Skeletal muscle tissue (tissue), 4 donors: ENCODE data around the gene ENAH. TPM values are rescaled to one million over a fixed set of nuclear protein-coding genes. Genes with fewer than 3 reads are reported as not detected.
"Not testable (repeated sequence)": the region's sequence is repeated elsewhere in the genome, so short reads cannot be mapped to it uniquely, and the experiment has no call there.

Experiments used
- H3K27ac ChIP-seq: one replicate; pipeline ENCODE4 v1.7.0; 2013; ENCODE audit warnings: mild to moderate bottlenecking, low read depth, low read length, inconsistent platforms
- H3K27me3 ChIP-seq, 3 donors: one replicate each; pipeline ENCODE4 v1.7.0; 2013; ENCODE audit warnings: low read length in 3 of 3; ENCODE audit not compliant: control insufficient read depth in 3 of 3, insufficient read depth in 3 of 3
- H3K36me3 ChIP-seq, 3 donors: one replicate each; pipeline ENCODE4 v1.7.0; 2013; ENCODE audit warnings: low read length in 3 of 3; ENCODE audit not compliant: control insufficient read depth in 3 of 3, insufficient read depth in 3 of 3
- H3K4me1 ChIP-seq, 3 donors: one replicate each; pipeline ENCODE4 v1.7.0; 2013; ENCODE audit warnings: low read length in 3 of 3, mild to moderate bottlenecking in 3 of 3; ENCODE audit not compliant: control insufficient read depth in 3 of 3, insufficient read depth in 3 of 3
- H3K4me3 ChIP-seq, 3 donors: one replicate each; pipeline ENCODE4 v1.7.0; 2013; ENCODE audit warnings: low read length in 3 of 3
- H3K9ac ChIP-seq, 3 donors: one replicate each; pipeline ENCODE4 v1.7.0; 2013; ENCODE audit warnings: low read length in 3 of 3, mild to moderate bottlenecking in 3 of 3, moderate library complexity in 2 of 3, low read depth in 1 of 3
- H3K9me3 ChIP-seq, 3 donors: one replicate each; pipeline ENCODE4 v1.7.0; 2013; ENCODE audit warnings: low read length in 3 of 3; ENCODE audit not compliant: control insufficient read depth in 3 of 3
- total RNA-seq: library from RNA; depleted of rRNA; stranded (reverse); fragments of >200 nt; gene quantifications from one replicate; pipeline ENCODE4 v1.2.3, GENCODE V29; 2014
- donor health status: Osteomylitis.

The ENAH gene
- total RNA-seq, 1 donor from 2014 or later = 38.6 TPM

- H3K4me3 ChIP-seq = peak overlapping the region in 1 of 3 donors; percentile 41
- peak overlapping the region; percentile 53 to 61 (median 57) for H3K9ac ChIP-seq
- peak overlapping the region; percentile 67 for H3K27ac ChIP-seq
- peaks cover 0 to 4% (median 0%) of the 10 kb centered on the region in 3 donors for H3K36me3 ChIP-seq
- no peaks in the 10 kb centered on the region for H3K27me3 ChIP-seq
- H3K9me3 ChIP-seq = no peaks in the 10 kb centered on the region
- H3K4me1 ChIP-seq = peaks cover 2 to 8% (median 4%) of the 10 kb centered on the region in 3 donors
Measured at GRCh38 chr1:225523263-225523950, 129.5 kb downstream of the ENAH start.

GRCh38 chr1:225522588-225523262 lies 130.2 kb downstream of the ENAH start:
- H3K4me1 ChIP-seq = peaks cover 2 to 8% (median 4%) of the 10 kb centered on the region in 3 donors
- peak overlapping the region; percentile 67 for H3K27ac ChIP-seq
- peak overlapping the region in 2 of 3 donors; percentile 14 to 41 for H3K4me3 ChIP-seq

GRCh38 chr1:225520587-225521227 lies 132.2 kb downstream of the ENAH start:
- H3K4me3 ChIP-seq = no peak overlapping the region
- H3K27ac ChIP-seq = no peak overlapping the region
- peaks cover 2 to 4% (median 2%) of the 10 kb centered on the region in 3 donors for H3K4me1 ChIP-seq
- peaks cover 8 to 9% (median 9%) of the 10 kb centered on the region in 3 donors for H3K36me3 ChIP-seq
- no peaks in the 10 kb centered on the region for H3K9me3 ChIP-seq
- H3K9ac ChIP-seq = no peak overlapping the region
- no peaks in the 10 kb centered on the region for H3K27me3 ChIP-seq

More at GRCh38 chr1:225522588-225523262, 130.2 kb downstream of the ENAH start:
- Histone ChIP-seq H3K9me3 (no peaks in the 10 kb centered on the region), H3K27me3 (no peaks in the 10 kb centered on the region), H3K36me3 (peaks cover under 1 to 2% (median 1%) of the 10 kb centered on the region in 3 donors), H3K9ac (no peak overlapping the region)

GRCh38 chr1:225519166-225519863 lies 133.6 kb downstream of the ENAH start:
- Histone ChIP-seq H3K36me3 (peaks cover 8 to 9% (median 9%) of the 10 kb centered on the region in 3 donors), H3K27ac (peak overlapping the region; percentile 14), H3K27me3 (no peaks in the 10 kb centered on the region), H3K9me3 (no peaks in the 10 kb centered on the region), H3K9ac (no peak overlapping the region), H3K4me1 (peaks cover 0 to 4% (median 0%) of the 10 kb centered on the region in 3 donors), H3K4me3 (no peak overlapping the region)

GRCh38 chr1:225517697-225518096 lies 135.2 kb downstream of the ENAH start:
- H3K4me3 ChIP-seq = no peak overlapping the region
- H3K27ac ChIP-seq = no peak overlapping the region
- H3K36me3 ChIP-seq = peaks cover 8 to 14% (median 14%) of the 10 kb centered on the region in 3 donors
- H3K4me1 ChIP-seq = no peaks in the 10 kb centered on the region
- no peak overlapping the region for H3K9ac ChIP-seq
- no peaks in the 10 kb centered on the region for H3K27me3 ChIP-seq
- no peaks in the 10 kb centered on the region for H3K9me3 ChIP-seq

GRCh38 chr1:225517221-225517620 lies 135.7 kb downstream of the ENAH start:
- no peak overlapping the region for H3K4me3 ChIP-seq
- no peaks in the 10 kb centered on the region for H3K9me3 ChIP-seq
- H3K27ac ChIP-seq = no peak overlapping the region
- H3K4me1 ChIP-seq = no peaks in the 10 kb centered on the region
- no peaks in the 10 kb centered on the region for H3K27me3 ChIP-seq
- H3K36me3 ChIP-seq = peaks cover 12 to 19% (median 14%) of the 10 kb centered on the region in 3 donors
- H3K9ac ChIP-seq = no peak overlapping the region

GRCh38 chr1:225514671-225515081 lies 138.2 kb downstream of the ENAH start:
- no peak overlapping the region for H3K27ac ChIP-seq
- peaks cover 16 to 25% (median 21%) of the 10 kb centered on the region in 3 donors for H3K36me3 ChIP-seq
- no peak overlapping the region for H3K9ac ChIP-seq
- no peak overlapping the region for H3K4me3 ChIP-seq
- no peaks in the 10 kb centered on the region for H3K27me3 ChIP-seq
- no peaks in the 10 kb centered on the region for H3K9me3 ChIP-seq
- no peaks in the 10 kb centered on the region for H3K4me1 ChIP-seq

- not testable (repeated sequence) for H3K4me3 ChIP-seq, H3K4me1 ChIP-seq, H3K27me3 ChIP-seq, H3K9ac ChIP-seq, H3K9me3 ChIP-seq, H3K27ac ChIP-seq
- H3K36me3 ChIP-seq = peaks cover 16 to 25% (median 21%) of the 10 kb centered on the region in 3 donors
Measured at GRCh38 chr1:225513576-225513975, 139.3 kb downstream of the ENAH start.

GRCh38 chr1:225511828-225512381 lies 141.0 kb downstream of the ENAH start:
- peaks cover 6 to 8% (median 8%) of the 10 kb centered on the region in 3 donors for H3K4me1 ChIP-seq
- H3K9ac ChIP-seq = no peak overlapping the region
- H3K36me3 ChIP-seq = peaks cover 8 to 16% (median 12%) of the 10 kb centered on the region in 3 donors
- H3K27ac ChIP-seq = no peak overlapping the region
- H3K9me3 ChIP-seq = no peaks in the 10 kb centered on the region
- no peak overlapping the region for H3K4me3 ChIP-seq
- H3K27me3 ChIP-seq = no peaks in the 10 kb centered on the region
